Measurements from ENCODE around the gene PGLYRP3.

PGLYRP3 gene

GRCh38 chr1:153312570-153313186, at the start of gene PGLYRP3:
PGLYRP3 (minus strand) TSS chr1:153312952; CDS start chr1:153310665, 2,287 bp downstream.
- DNase-seq (ENCODE audit: low read depth), result no peak

GRCh38 chr1:153362187-153362775, 49.5 kb upstream of the PGLYRP3 start:
- DNase-seq (ENCODE audit: low read depth), result no peak

GRCh38 chr1:153361480-153362109, 48.8 kb upstream of the PGLYRP3 start:
- no peak for DNase-seq (ENCODE audit: low read depth)

- no peak for DNase-seq (ENCODE audit: low read depth)
Observed at GRCh38 chr1:153360592-153361479, 48.1 kb upstream of the PGLYRP3 start.

- no peak for DNase-seq (ENCODE audit: low read depth)
Observed at GRCh38 chr1:153360190-153360589, 47.4 kb upstream of the PGLYRP3 start.

GRCh38 chr1:153359241-153359640, 46.5 kb upstream of the PGLYRP3 start:
- no peak for DNase-seq (ENCODE audit: low read depth)

GRCh38 chr1:153358691-153358975, 45.9 kb upstream of the PGLYRP3 start:
- DNase-seq (ENCODE audit: low read depth), result no peak

- DNase-seq (ENCODE audit: low read depth), result no peak
Observed at GRCh38 chr1:153357853-153358690, 45.3 kb upstream of the PGLYRP3 start, which contains the start of gene S100A9. S100A9 (plus strand) TSS chr1:153357854; CDS start chr1:153358284, 430 bp downstream.

- no peak for DNase-seq (ENCODE audit: low read depth)
Observed at GRCh38 chr1:153357076-153357852, 44.5 kb upstream of the PGLYRP3 start.

GRCh38 chr1:153356392-153357075, 43.8 kb upstream of the PGLYRP3 start:
- DNase-seq (ENCODE audit: low read depth), result no peak

GRCh38 chr1:153355445-153356071, 42.8 kb upstream of the PGLYRP3 start:
- no peak for DNase-seq (ENCODE audit: low read depth)

GRCh38 chr1:153354515-153355193, 41.9 kb upstream of the PGLYRP3 start:
- DNase-seq (ENCODE audit: low read depth), result no peak

GRCh38 chr1:153353226-153353947, 40.6 kb upstream of the PGLYRP3 start:
- no peak for DNase-seq (ENCODE audit: low read depth)

GRCh38 chr1:153352523-153352922, 39.8 kb upstream of the PGLYRP3 start:
- peak; percentile 22 for DNase-seq (ENCODE audit: low read depth)

- no peak for DNase-seq (ENCODE audit: low read depth)
Observed at GRCh38 chr1:153350321-153350957, 37.7 kb upstream of the PGLYRP3 start.

- no peak for DNase-seq (ENCODE audit: low read depth)
Observed at GRCh38 chr1:153349363-153350320, 36.9 kb upstream of the PGLYRP3 start.
